ENCODE measurements around the gene ANTXRL.
"Not testable (repeated sequence)": the region's sequence is repeated elsewhere in the genome, so short reads cannot be mapped to it uniquely, and the experiment has no call there.

The ANTXRL gene

GRCh38 chr10:46257099-46257498, 29.7 kb upstream of the ANTXRL start:
- H3K4me2 ChIP-seq (ENCODE audit: low read length) = no peak overlapping the region
- H3K36me3 ChIP-seq (ENCODE audit: insufficient read depth, low read length) = no peaks in the 10 kb centered on the region
- no peak overlapping the region for H3K9ac ChIP-seq (ENCODE audit: low read depth, low read length)
- peaks cover 23% of the 10 kb centered on the region for H3K27me3 ChIP-seq (ENCODE audit: control insufficient read depth, insufficient read depth, low read length)
- no peaks in the 10 kb centered on the region for H3K9me3 ChIP-seq (replicated peaks; ENCODE audit: low read length)
- no peaks in the 10 kb centered on the region for H3K4me1 ChIP-seq (ENCODE audit: control insufficient read depth, insufficient read depth, low read length)
- no peak overlapping the region for H3K4me3 ChIP-seq (ENCODE audit: low read length)

- peaks cover 12% of the 10 kb centered on the region for H3K27me3 ChIP-seq (ENCODE audit: control insufficient read depth, insufficient read depth, low read length)
- H3K4me1 ChIP-seq (ENCODE audit: control insufficient read depth, insufficient read depth, low read length); H3K4me2 ChIP-seq (ENCODE audit: low read length); H3K4me3 ChIP-seq (ENCODE audit: low read length); H3K9me3 ChIP-seq (replicated peaks; ENCODE audit: low read length); H3K9ac ChIP-seq (ENCODE audit: low read depth, low read length); H3K36me3 ChIP-seq (ENCODE audit: insufficient read depth, low read length): not testable (repeated sequence)
These were observed 23.8 kb upstream of the ANTXRL start for GRCh38 chr10:46262906-46263560.

GRCh38 chr10:46263831-46264268, 22.9 kb upstream of the ANTXRL start:
- Histone ChIP-seq H3K4me3 (ENCODE audit: low read length) (no peak overlapping the region), H3K4me1 (ENCODE audit: control insufficient read depth, insufficient read depth, low read length) (no peaks in the 10 kb centered on the region), H3K9me3 (replicated peaks; ENCODE audit: low read length) (no peaks in the 10 kb centered on the region), H3K36me3 (ENCODE audit: insufficient read depth, low read length) (no peaks in the 10 kb centered on the region), H3K27me3 (ENCODE audit: control insufficient read depth, insufficient read depth, low read length) (peaks cover 7% of the 10 kb centered on the region), H3K9ac (ENCODE audit: low read depth, low read length) (no peak overlapping the region), H3K4me2 (ENCODE audit: low read length) (no peak overlapping the region)

GRCh38 chr10:46264336-46264735, 22.5 kb upstream of the ANTXRL start:
- peaks cover 7% of the 10 kb centered on the region for H3K27me3 ChIP-seq (ENCODE audit: control insufficient read depth, insufficient read depth, low read length)
- H3K4me2 ChIP-seq (ENCODE audit: low read length) = no peak overlapping the region
- H3K9me3 ChIP-seq (replicated peaks; ENCODE audit: low read length) = no peaks in the 10 kb centered on the region
- no peak overlapping the region for H3K4me3 ChIP-seq (ENCODE audit: low read length)
- H3K36me3 ChIP-seq (ENCODE audit: insufficient read depth, low read length) = no peaks in the 10 kb centered on the region
- H3K4me1 ChIP-seq (ENCODE audit: control insufficient read depth, insufficient read depth, low read length) = no peaks in the 10 kb centered on the region
- no peak overlapping the region for H3K9ac ChIP-seq (ENCODE audit: low read depth, low read length)

GRCh38 chr10:46264737-46265368, 21.9 kb upstream of the ANTXRL start:
- H3K27me3 ChIP-seq (ENCODE audit: control insufficient read depth, insufficient read depth, low read length) = peaks cover 7% of the 10 kb centered on the region
- no peaks in the 10 kb centered on the region for H3K4me1 ChIP-seq (ENCODE audit: control insufficient read depth, insufficient read depth, low read length)
- H3K9ac ChIP-seq (ENCODE audit: low read depth, low read length) = no peak overlapping the region
- no peak overlapping the region for H3K4me2 ChIP-seq (ENCODE audit: low read length)
- no peak overlapping the region for H3K4me3 ChIP-seq (ENCODE audit: low read length)
- no peaks in the 10 kb centered on the region for H3K36me3 ChIP-seq (ENCODE audit: insufficient read depth, low read length)
- no peaks in the 10 kb centered on the region for H3K9me3 ChIP-seq (replicated peaks; ENCODE audit: low read length)

- not testable (repeated sequence) for H3K9ac ChIP-seq (ENCODE audit: low read depth, low read length); H3K4me3 ChIP-seq (ENCODE audit: low read length); H3K27me3 ChIP-seq (ENCODE audit: control insufficient read depth, insufficient read depth, low read length); H3K9me3 ChIP-seq (replicated peaks; ENCODE audit: low read length); H3K4me2 ChIP-seq (ENCODE audit: low read length); H3K36me3 ChIP-seq (ENCODE audit: insufficient read depth, low read length); H3K4me1 ChIP-seq (ENCODE audit: control insufficient read depth, insufficient read depth, low read length)
These were observed 21.1 kb upstream of the ANTXRL start for GRCh38 chr10:46265566-46266305.

GRCh38 chr10:46266306-46266985, 20.4 kb upstream of the ANTXRL start:
- Histone ChIP-seq H3K4me3 (ENCODE audit: low read length) (no peak overlapping the region), H3K4me1 (ENCODE audit: control insufficient read depth, insufficient read depth, low read length) (no peaks in the 10 kb centered on the region), H3K27me3 (ENCODE audit: control insufficient read depth, insufficient read depth, low read length) (peaks cover 5% of the 10 kb centered on the region)

GRCh38 chr10:46267132-46267985, 19.4 kb upstream of the ANTXRL start:
- no peaks in the 10 kb centered on the region for H3K4me1 ChIP-seq (ENCODE audit: control insufficient read depth, insufficient read depth, low read length)
- no peak overlapping the region for H3K4me2 ChIP-seq (ENCODE audit: low read length)
- H3K36me3 ChIP-seq (ENCODE audit: insufficient read depth, low read length) = no peaks in the 10 kb centered on the region
- H3K4me3 ChIP-seq (ENCODE audit: low read length) = no peak overlapping the region
- H3K9me3 ChIP-seq (replicated peaks; ENCODE audit: low read length) = no peaks in the 10 kb centered on the region
- H3K27me3 ChIP-seq (ENCODE audit: control insufficient read depth, insufficient read depth, low read length) = no peaks in the 10 kb centered on the region
- no peak overlapping the region for H3K9ac ChIP-seq (ENCODE audit: low read depth, low read length)

More at GRCh38 chr10:46266306-46266985, 20.4 kb upstream of the ANTXRL start:
- Histone ChIP-seq H3K4me2 (ENCODE audit: low read length) (no peak overlapping the region), H3K9me3 (replicated peaks; ENCODE audit: low read length) (no peaks in the 10 kb centered on the region), H3K36me3 (ENCODE audit: insufficient read depth, low read length) (no peaks in the 10 kb centered on the region), H3K9ac (ENCODE audit: low read depth, low read length) (no peak overlapping the region)

- H3K4me1 ChIP-seq (ENCODE audit: control insufficient read depth, insufficient read depth, low read length) = no peaks in the 10 kb centered on the region
- no peak overlapping the region for H3K9ac ChIP-seq (ENCODE audit: low read depth, low read length)
- H3K4me2 ChIP-seq (ENCODE audit: low read length) = no peak overlapping the region
- no peaks in the 10 kb centered on the region for H3K27me3 ChIP-seq (ENCODE audit: control insufficient read depth, insufficient read depth, low read length)
- no peak overlapping the region for H3K4me3 ChIP-seq (ENCODE audit: low read length)
- H3K36me3 ChIP-seq (ENCODE audit: insufficient read depth, low read length) = no peaks in the 10 kb centered on the region
- H3K9me3 ChIP-seq (replicated peaks; ENCODE audit: low read length) = no peaks in the 10 kb centered on the region
These were observed 18.5 kb upstream of the ANTXRL start for GRCh38 chr10:46268076-46268881.

- H3K9me3 ChIP-seq (replicated peaks; ENCODE audit: low read length); H3K36me3 ChIP-seq (ENCODE audit: insufficient read depth, low read length); H3K4me1 ChIP-seq (ENCODE audit: control insufficient read depth, insufficient read depth, low read length); H3K4me3 ChIP-seq (ENCODE audit: low read length); H3K27me3 ChIP-seq (ENCODE audit: control insufficient read depth, insufficient read depth, low read length); H3K4me2 ChIP-seq (ENCODE audit: low read length); H3K9ac ChIP-seq (ENCODE audit: low read depth, low read length): not testable (repeated sequence)
These were observed 17.2 kb upstream of the ANTXRL start for GRCh38 chr10:46269554-46270053.

Data from skeletal muscle satellite cell (primary cell).